Measurements from ENCODE around the gene MAN1A1.
A peak's percentile ranks its signal among the peaks of the same experiment; 100 is the strongest.

MAN1A1 gene

DNA sequence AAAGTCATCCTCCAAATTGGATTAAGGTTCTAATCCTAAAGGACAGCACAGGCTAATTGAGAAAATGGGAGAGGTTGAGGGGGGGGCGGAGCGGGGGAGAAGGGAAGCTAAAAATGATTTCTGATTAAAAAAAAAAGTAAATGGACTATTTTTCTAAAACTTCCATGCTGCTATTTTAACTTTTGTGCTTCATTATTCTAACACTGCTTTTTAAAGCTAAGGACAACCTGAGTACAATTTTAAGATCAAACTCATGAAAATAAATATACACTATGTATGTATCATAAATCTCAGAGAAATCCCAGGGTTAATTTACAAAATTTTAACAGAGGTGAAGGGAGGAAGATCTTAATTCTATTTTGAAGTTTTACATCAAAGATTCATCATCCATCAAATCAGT lies 4.4 kb downstream of the MAN1A1 start:
- no peak overlapping the region for H3K27ac ChIP-seq
- TF ChIP-seq, protein P1, sequence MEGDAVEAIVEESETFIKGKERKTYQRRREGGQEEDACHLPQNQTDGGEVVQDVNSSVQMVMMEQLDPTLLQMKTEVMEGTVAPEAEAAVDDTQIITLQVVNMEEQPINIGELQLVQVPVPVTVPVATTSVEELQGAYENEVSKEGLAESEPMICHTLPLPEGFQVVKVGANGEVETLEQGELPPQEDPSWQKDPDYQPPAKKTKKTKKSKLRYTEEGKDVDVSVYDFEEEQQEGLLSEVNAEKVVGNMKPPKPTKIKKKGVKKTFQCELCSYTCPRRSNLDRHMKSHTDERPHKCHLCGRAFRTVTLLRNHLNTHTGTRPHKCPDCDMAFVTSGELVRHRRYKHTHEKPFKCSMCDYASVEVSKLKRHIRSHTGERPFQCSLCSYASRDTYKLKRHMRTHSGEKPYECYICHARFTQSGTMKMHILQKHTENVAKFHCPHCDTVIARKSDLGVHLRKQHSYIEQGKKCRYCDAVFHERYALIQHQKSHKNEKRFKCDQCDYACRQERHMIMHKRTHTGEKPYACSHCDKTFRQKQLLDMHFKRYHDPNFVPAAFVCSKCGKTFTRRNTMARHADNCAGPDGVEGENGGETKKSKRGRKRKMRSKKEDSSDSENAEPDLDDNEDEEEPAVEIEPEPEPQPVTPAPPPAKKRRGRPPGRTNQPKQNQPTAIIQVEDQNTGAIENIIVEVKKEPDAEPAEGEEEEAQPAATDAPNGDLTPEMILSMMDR (conservative IDR thresholded peaks at IDR 0.05): no peak

DNA sequence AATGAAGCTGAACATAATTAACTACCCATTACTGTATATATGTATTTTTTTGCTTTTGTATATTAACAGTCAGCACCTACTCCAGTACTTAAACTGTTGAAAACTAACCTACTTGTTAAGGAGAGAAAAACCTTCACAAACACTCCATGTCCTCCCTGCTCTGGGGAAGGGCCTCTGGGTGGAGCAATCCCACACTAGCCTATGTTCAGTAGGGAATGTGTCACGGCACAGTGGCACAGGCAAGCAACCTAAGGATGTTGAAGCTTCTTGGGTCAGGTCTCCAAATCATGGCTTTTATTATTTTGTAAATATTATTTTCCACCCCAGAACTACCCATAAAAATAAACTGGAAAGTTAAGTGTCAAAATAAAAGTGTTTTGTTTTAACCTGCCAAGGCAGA lies 5.3 kb downstream of the MAN1A1 start:
- TF ChIP-seq, protein P1 (conservative IDR thresholded peaks at IDR 0.05): no peak
- H3K27ac ChIP-seq: no peak overlapping the region

- no peak overlapping the region for H3K27ac ChIP-seq
- TF ChIP-seq, protein P1 (conservative IDR thresholded peaks at IDR 0.05): no peak
Observed at GRCh38 chr6:119343573-119344146, 5.9 kb downstream of the MAN1A1 start.

- TF ChIP-seq, protein P1 (conservative IDR thresholded peaks at IDR 0.05): no peak
- no peak overlapping the region for H3K27ac ChIP-seq
Observed at GRCh38 chr6:119343167-119343566, 6.4 kb downstream of the MAN1A1 start.

GRCh38 chr6:119342430-119342829 lies 7.1 kb downstream of the MAN1A1 start:
- H3K27ac ChIP-seq: no peak overlapping the region
- TF ChIP-seq, protein P1 (conservative IDR thresholded peaks at IDR 0.05): no peak

DNA sequence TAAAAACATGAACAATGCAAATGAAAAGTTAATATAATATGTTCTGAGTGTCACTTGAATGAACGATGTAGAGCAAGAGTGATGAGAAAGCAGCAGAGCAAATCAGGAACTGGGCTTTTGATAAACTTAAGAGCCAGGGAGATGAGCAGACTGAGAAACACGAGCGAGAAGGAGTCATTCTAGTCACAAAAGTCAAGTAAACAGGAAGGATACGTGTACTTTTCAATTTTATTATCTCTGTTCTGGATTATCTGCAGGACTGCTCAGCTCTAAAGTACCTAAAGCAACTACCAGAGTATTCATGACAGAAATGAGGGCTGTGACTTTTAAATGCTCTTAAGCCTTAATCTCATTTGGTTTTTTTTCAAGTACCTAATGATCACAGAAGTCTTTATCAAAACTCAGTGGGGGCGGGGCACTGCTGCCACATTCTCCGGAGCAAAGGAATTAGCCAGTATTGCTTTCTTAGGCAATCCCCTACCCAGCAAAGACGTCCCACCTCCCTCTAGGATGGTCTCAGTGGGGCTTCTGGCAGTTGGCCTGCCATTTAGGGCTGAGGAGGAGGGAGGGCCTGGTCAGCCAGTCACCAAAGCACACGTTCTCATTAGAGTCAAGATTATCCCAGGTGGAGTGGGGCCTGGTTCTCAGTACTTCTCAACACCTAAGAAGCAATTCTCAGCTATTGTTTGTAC lies 8.6 kb downstream of the MAN1A1 start:
- peak overlapping the region; percentile 37 for H3K27ac ChIP-seq
- TF ChIP-seq, protein P1 (conservative IDR thresholded peaks at IDR 0.05): no peak

DNA sequence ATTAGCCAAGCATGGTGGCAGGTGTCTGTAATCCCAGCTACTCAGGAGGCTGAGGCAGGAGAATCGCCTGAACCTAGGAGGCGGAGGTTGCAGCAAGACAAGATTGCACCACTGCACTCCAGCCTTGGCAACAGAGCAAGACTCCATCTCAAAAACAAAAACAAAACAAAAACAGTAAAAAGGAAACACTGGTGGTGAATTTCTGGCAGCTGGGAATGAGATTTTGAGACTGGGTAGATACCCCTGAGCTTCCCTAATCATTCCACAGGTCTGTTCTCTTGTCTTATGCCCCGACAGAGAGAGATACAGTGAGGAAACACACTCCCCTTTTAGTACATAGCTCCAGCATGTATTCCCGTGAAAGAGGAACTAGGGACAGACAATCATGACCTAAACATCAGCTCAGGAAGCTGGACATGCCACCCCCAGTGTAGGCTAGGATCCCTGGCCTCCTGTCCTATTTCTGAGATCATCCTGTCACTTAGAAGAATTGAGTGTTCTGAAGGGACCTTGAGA lies 9.6 kb downstream of the MAN1A1 start:
- H3K27ac ChIP-seq: peak overlapping the region; percentile 37
- TF ChIP-seq, protein P1 (conservative IDR thresholded peaks at IDR 0.05): no peak
